Mucosa of descending colon (tissue), 3 donors: ENCODE data around the gene ZNF423. TPM values are rescaled to one million over a fixed set of nuclear protein-coding genes. Genes with fewer than 3 reads are reported as not detected.
"Not testable (repeated sequence)": the region's sequence is repeated elsewhere in the genome, so short reads cannot be mapped to it uniquely, and the experiment has no call there.

ENCODE experiments used
- ATAC-seq: fragments of 200-7000 bp; cut with Tn5 transposase; one replicate; pipeline ENCODE4 v1.9.1; 2020; ENCODE audit warnings: mild to moderate bottlenecking, moderate library complexity
- DNase-seq, 3 donors: peaks; one replicate each; pipeline ENCODE4 v3.0.0-alpha.2; 2020
- H3K36me3 ChIP-seq: fragments of 200-600 bp; one replicate; pipeline ENCODE4 v1.8.0; 2021; ENCODE audit warnings: low read depth, mild to moderate bottlenecking
- H3K4me1 ChIP-seq: fragments of 200-600 bp; one replicate; pipeline ENCODE4 v1.8.0; 2021; ENCODE audit warnings: low read depth, mild to moderate bottlenecking
- H3K4me3 ChIP-seq: fragments of 200-600 bp; one replicate; pipeline ENCODE4 v1.8.0; 2021; ENCODE audit warnings: mild to moderate bottlenecking
- H3K9me3 ChIP-seq: fragments of 200-600 bp; one replicate; pipeline ENCODE4 v1.8.0; 2021; ENCODE audit warnings: mild to moderate bottlenecking
- CTCF ChIP-seq: fragments of 200-600 bp; IDR thresholded peaks from one replicate; pipeline ENCODE4 v1.8.0; 2022; ENCODE audit warnings: antibody characterized with exemption, mild to moderate bottlenecking
- intact Hi-C, 2 donors: fragments of 100-400 bp; cut with DNase I in 1 of 2; cut with micrococcal nuclease in 1 of 2; formaldehyde crosslinking; loops; one replicate each; pipeline versions ENCODE4 v1.11.0 to v1.11.1; 2022; cut with DNase I, micrococcal nuclease
- total RNA-seq, 3 donors: library from RNA; stranded (reverse); fragmentation: NEBNext Ultra II Directional in 2 of 3; extraction: Animal tissue kit (Norgen Biotek cat#: 25700) in 2 of 3; gene quantifications; one replicate each; pipeline versions ENCODE4 v1.2.1 to v1.2.4, GENCODE V29; 2021 to 2023
- donor health status: DM: no; HTN: no; CAD: no; lungs with moderate emphysema.
- donor health status: DM: no; HTN: no; CAD: no.
- donor health status: DM: no; HTN: yes; CAD: no.

The ZNF423 gene
- total RNA-seq, 3 donors from 2014 or later, result 6.7 to 11.6 (median 11.0) TPM

GRCh38 chr16:49884033-49885015 is 28.4 kb upstream of the ZNF423 start:
- Histone ChIP-seq H3K36me3 (no peaks in the 10 kb centered on the region), H3K9me3 (no peaks in the 10 kb centered on the region), H3K4me1 (peaks cover 13% of the 10 kb centered on the region), H3K4me3 (no peak overlapping the region)
- intact Hi-C loops, result no loop called here
- ATAC-seq, result peak; percentile 96
- no peak for TF ChIP-seq CTCF
- peak in 1 of 3 donors; percentile 71 for DNase-seq

GRCh38 chr16:49883076-49884014 is 27.4 kb upstream of the ZNF423 start:
- DNase-seq, result peak in 1 of 3 donors; percentile 42
- Histone ChIP-seq H3K9me3 (no peaks in the 10 kb centered on the region), H3K36me3 (no peaks in the 10 kb centered on the region), H3K4me1 (peaks cover 13% of the 10 kb centered on the region), H3K4me3 (no peak overlapping the region)
- intact Hi-C loops, result no loop called here
- peak; percentile 11 for ATAC-seq
- no peak for TF ChIP-seq CTCF

- H3K4me1 ChIP-seq, result peaks cover 13% of the 10 kb centered on the region
- no peaks in the 10 kb centered on the region for H3K36me3 ChIP-seq
- DNase-seq (no peak), ATAC-seq (no peak)
- intact Hi-C loops, result no loop called here
- no peak overlapping the region for H3K4me3 ChIP-seq
- TF ChIP-seq CTCF, result no peak
- H3K9me3 ChIP-seq, result no peaks in the 10 kb centered on the region
These were observed 26.0 kb upstream of the ZNF423 start for GRCh38 chr16:49881890-49882289.

GRCh38 chr16:49878540-49878939 is 22.6 kb upstream of the ZNF423 start:
- H3K9me3 ChIP-seq, H3K36me3 ChIP-seq, intact Hi-C loops, H3K4me3 ChIP-seq, DNase-seq, ATAC-seq: not testable (repeated sequence)
- H3K4me1 ChIP-seq, result peaks cover 26% of the 10 kb centered on the region

- intact Hi-C loops, result no loop called here
- Histone ChIP-seq H3K36me3 (no peaks in the 10 kb centered on the region), H3K9me3 (no peaks in the 10 kb centered on the region), H3K4me1 (peaks cover 22% of the 10 kb centered on the region), H3K4me3 (no peak overlapping the region)
- peak; percentile 92 for ATAC-seq
- peak; percentile 98 for TF ChIP-seq CTCF
- DNase-seq, result peak; percentile 77 to 90 (median 89)
These were observed 20.8 kb upstream of the ZNF423 start for GRCh38 chr16:49876716-49877129.
